Measurements from ENCODE around the gene EPS8L2. TPM values are rescaled to one million over a fixed set of nuclear protein-coding genes. Genes with fewer than 3 reads are reported as not detected.

The EPS8L2 gene
- polyA plus RNA-seq, 3 donors: 0.55 TPM; not detected in 2

DNA sequence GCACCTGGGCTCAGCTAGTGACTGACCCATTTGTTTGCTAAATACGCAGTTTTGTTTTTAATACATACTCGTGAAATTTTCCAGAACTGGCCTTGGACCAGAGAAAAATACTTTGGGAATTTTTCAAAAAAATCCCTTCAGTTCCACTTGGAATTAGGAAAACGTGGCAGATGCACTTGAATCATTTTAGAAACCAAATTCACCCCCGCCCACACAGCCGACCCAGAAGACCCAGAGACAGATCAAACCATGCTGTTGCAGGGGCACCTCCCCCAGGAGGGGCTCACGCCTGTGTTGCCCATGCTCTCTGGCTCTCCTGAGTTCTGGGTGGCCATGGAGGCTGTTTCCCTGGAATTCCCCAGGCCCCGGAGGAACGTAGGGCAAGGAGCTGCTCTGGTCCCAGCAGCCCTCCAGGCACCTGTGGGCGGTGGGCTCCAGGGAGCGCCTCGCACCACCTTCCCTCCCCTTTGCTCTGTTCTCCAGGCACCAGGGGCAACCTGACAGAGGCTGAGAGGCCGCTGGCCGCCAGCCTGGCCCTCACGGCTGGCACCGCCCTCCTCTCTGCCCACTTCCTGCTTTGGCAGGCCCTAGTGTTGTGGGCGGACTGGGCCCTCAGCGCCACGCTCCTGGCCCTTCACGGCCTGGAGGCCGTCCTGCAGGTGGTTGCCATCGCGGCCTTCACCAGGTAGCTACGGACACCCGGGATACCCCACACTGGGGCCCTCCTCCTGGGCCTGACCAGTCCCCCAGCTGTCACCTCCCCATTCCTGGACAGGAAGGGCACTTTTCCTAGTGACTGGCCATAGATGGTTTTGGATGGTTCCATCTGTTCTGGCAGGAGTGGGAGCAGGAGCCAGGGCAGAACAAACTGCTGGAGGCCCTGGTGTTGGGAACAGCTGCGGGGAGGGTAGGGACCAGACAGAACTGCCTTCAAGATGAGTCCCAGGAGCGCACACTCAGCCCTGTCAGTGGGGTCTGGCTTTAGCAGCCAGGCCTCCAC, 3.3 kb upstream of the EPS8L2 start:
- Histone ChIP-seq H3K27ac (ENCODE audit: low read depth in 1 of 2, low read length in 2 of 2) (no peak overlapping the region), H3K9me3 (replicated peaks in 1 of 2; ENCODE audit: control insufficient read depth in 1 of 2, insufficient read depth in 1 of 2, low read length in 2 of 2) (peaks cover 0 to 3% of the 10 kb centered on the region in 2 donors), H3K4me1 (ENCODE audit: control insufficient read depth in 1 of 2, insufficient read depth in 2 of 2, low read length in 2 of 2) (peaks cover 32 to 50% of the 10 kb centered on the region in 2 donors), H3K4me3 (replicated peaks in 1 of 3; ENCODE audit: low read depth in 2 of 3, low read length in 3 of 3) (no peak overlapping the region), H3K36me3 (replicated peaks in 1 of 2; ENCODE audit: control insufficient read depth in 1 of 2, insufficient read depth in 2 of 2, low read length in 2 of 2) (peaks cover 11 to 36% of the 10 kb centered on the region in 2 donors), H3K27me3 (ENCODE audit: control insufficient read depth in 2 of 2, insufficient read depth in 2 of 2, low read length in 2 of 2) (peaks cover 8 to 28% of the 10 kb centered on the region in 2 donors), H4K20me1 (ENCODE audit: insufficient read depth, low read length) (peaks cover 32% of the 10 kb centered on the region), H3K9ac (ENCODE audit: insufficient read depth, low read length, poor library complexity, severe bottlenecking) (peak overlapping the region; percentile 27), H3K79me2 (ENCODE audit: insufficient read depth, low read length) (peaks cover 19% of the 10 kb centered on the region), H2AFZ (ENCODE audit: insufficient read depth, low read depth, low read length, poor library complexity, severe bottlenecking) (no peak overlapping the region), H3K4me2 (replicated peaks; ENCODE audit: extremely low read depth, low read length, poor library complexity, severe bottlenecking) (no peak overlapping the region)
- intact Hi-C loops (cut with micrococcal nuclease): no loop called here
- no peak overlapping the region for H3K4me3 Mint-ChIP-seq
- 72% methylated on average over 25 of the region's 26 CpGs for WGBS (ENCODE audit: insufficient coverage)
- peak in 2 of 3 donors; percentile 30 to 37 for DNase-seq
- peaks cover 29% of the 10 kb centered on the region for H3K4me1 Mint-ChIP-seq
- TF ChIP-seq, protein P1, sequence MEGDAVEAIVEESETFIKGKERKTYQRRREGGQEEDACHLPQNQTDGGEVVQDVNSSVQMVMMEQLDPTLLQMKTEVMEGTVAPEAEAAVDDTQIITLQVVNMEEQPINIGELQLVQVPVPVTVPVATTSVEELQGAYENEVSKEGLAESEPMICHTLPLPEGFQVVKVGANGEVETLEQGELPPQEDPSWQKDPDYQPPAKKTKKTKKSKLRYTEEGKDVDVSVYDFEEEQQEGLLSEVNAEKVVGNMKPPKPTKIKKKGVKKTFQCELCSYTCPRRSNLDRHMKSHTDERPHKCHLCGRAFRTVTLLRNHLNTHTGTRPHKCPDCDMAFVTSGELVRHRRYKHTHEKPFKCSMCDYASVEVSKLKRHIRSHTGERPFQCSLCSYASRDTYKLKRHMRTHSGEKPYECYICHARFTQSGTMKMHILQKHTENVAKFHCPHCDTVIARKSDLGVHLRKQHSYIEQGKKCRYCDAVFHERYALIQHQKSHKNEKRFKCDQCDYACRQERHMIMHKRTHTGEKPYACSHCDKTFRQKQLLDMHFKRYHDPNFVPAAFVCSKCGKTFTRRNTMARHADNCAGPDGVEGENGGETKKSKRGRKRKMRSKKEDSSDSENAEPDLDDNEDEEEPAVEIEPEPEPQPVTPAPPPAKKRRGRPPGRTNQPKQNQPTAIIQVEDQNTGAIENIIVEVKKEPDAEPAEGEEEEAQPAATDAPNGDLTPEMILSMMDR (IDR thresholded peaks at IDR 0.05): no peak
- peaks cover 34 to 63% of the 10 kb centered on the region in 2 donors for H3K36me3 Mint-ChIP-seq
- peaks cover 16 to 28% (median 21%) of the 10 kb centered on the region in 3 donors for H3K27me3 Mint-ChIP-seq (ENCODE audit: low read depth in 3 of 3)
- H3K27ac Mint-ChIP-seq: peak overlapping the region in 1 of 7 donors; percentile 15
- peaks cover 0 to 2% (median 0%) of the 10 kb centered on the region in 7 donors for H3K9me3 Mint-ChIP-seq

DNA sequence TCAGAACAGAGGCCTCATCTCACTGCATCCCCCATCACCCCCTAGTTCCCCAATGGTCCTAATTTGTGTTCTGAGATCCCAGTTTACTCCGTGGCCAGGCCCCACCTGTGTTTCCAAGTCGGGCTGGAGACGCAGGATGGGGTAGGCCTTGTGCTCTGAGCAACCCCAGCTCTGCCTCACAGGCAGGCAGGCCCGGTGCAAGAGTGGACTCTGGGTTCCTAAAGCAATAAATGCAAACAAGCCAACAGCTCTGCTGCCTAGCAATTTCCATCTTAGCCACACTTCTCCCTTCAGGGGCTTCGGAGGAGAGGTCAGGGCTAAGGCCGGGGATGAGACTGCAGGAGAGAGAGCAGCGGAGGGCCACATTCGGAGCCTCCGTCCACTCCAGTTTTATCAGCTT, 2.5 kb upstream of the EPS8L2 start:
- H3K36me3 ChIP-seq (replicated peaks in 1 of 2; ENCODE audit: control insufficient read depth in 1 of 2, insufficient read depth in 2 of 2, low read length in 2 of 2): peaks cover 11 to 36% of the 10 kb centered on the region in 2 donors
- intact Hi-C loops (cut with micrococcal nuclease): no loop called here
- peaks cover 0 to 3% of the 10 kb centered on the region in 2 donors for H3K9me3 ChIP-seq (replicated peaks in 1 of 2; ENCODE audit: control insufficient read depth in 1 of 2, insufficient read depth in 1 of 2, low read length in 2 of 2)
- peaks cover 8 to 36% of the 10 kb centered on the region in 2 donors for H3K27me3 ChIP-seq (ENCODE audit: control insufficient read depth in 2 of 2, insufficient read depth in 2 of 2, low read length in 2 of 2)
- Mint-ChIP-seq H3K4me3 (no peak overlapping the region), H3K4me1 (peaks cover 21% of the 10 kb centered on the region), H3K27me3 (ENCODE audit: low read depth in 3 of 3) (peaks cover 21 to 35% (median 27%) of the 10 kb centered on the region in 3 donors), H3K27ac (no peak overlapping the region), H3K9me3 (peaks cover 0 to 2% (median 0%) of the 10 kb centered on the region in 7 donors), H3K36me3 (peaks cover 34 to 56% of the 10 kb centered on the region in 2 donors)
- no peak overlapping the region for H3K27ac ChIP-seq (ENCODE audit: low read depth in 1 of 2, low read length in 2 of 2)
- TF ChIP-seq, protein P1 (IDR thresholded peaks at IDR 0.05): no peak
- H3K79me2 ChIP-seq (ENCODE audit: insufficient read depth, low read length): peaks cover 16% of the 10 kb centered on the region
- H3K4me2 ChIP-seq (replicated peaks; ENCODE audit: extremely low read depth, low read length, poor library complexity, severe bottlenecking): no peak overlapping the region
- H2AFZ ChIP-seq (ENCODE audit: insufficient read depth, low read depth, low read length, poor library complexity, severe bottlenecking): no peak overlapping the region
- peaks cover 24 to 43% of the 10 kb centered on the region in 2 donors for H3K4me1 ChIP-seq (ENCODE audit: control insufficient read depth in 1 of 2, insufficient read depth in 2 of 2, low read length in 2 of 2)
- H3K4me3 ChIP-seq (replicated peaks in 1 of 3; ENCODE audit: low read depth in 2 of 3, low read length in 3 of 3): no peak overlapping the region
- DNase-seq: no peak
- WGBS (ENCODE audit: insufficient coverage): 97% methylated on average over 5 of the region's 9 CpGs
- peak overlapping the region; percentile 27 for H3K9ac ChIP-seq (ENCODE audit: insufficient read depth, low read length, poor library complexity, severe bottlenecking)
- H4K20me1 ChIP-seq (ENCODE audit: insufficient read depth, low read length): peaks cover 27% of the 10 kb centered on the region
